Activated CD8-positive, alpha-beta T cell treated with anti-CD3 and anti-CD28 coated beads for 36 hours (primary cell): ENCODE results near the gene SF3B6. TPM values are rescaled to one million over a fixed set of nuclear protein-coding genes. Genes with fewer than 3 reads are reported as not detected.
"Not testable (repeated sequence)": the region's sequence is repeated elsewhere in the genome, so short reads cannot be mapped to it uniquely, and the experiment has no call there.

Experiments
- ATAC-seq: fragments of 200-7000 bp; cut with Tn5 transposase; one replicate; pipeline ENCODE4 v1.10.0; 2021; ENCODE audit warnings: mild to moderate bottlenecking, moderate library complexity
- CTCF ChIA-PET: fragments of 350-600 bp; sonication (Branson Sonifier 250); formaldehyde crosslinking; loops from one replicate; lab custom pipeline; 2021; ENCODE audit warnings: antibody characterized with exemption; lab: Charles Lee
- POLR2A ChIA-PET: fragments of 350-600 bp; sonication (Branson Sonifier 250); formaldehyde crosslinking; loops from one replicate; lab custom pipeline; 2021; ENCODE audit warnings: antibody characterized with exemption; lab: Charles Lee
- DNase-seq: peaks from one replicate; pipeline ENCODE4 v3.0.0-alpha.2; 2020
- H3K27ac Mint-ChIP-seq: one replicate; pipeline ENCODE4 v1.8.0; 2021; ENCODE audit warnings: mild to moderate bottlenecking, mixed read lengths
- H3K27me3 Mint-ChIP-seq: one replicate; pipeline ENCODE4 v1.8.0; 2021; ENCODE audit warnings: mixed read lengths
- H3K36me3 Mint-ChIP-seq: one replicate; pipeline ENCODE4 v1.8.0; 2021; ENCODE audit warnings: low read depth, mixed read lengths
- H3K4me1 Mint-ChIP-seq: one replicate; pipeline ENCODE4 v1.8.0; 2021; ENCODE audit warnings: low read depth, mixed read lengths
- H3K4me3 Mint-ChIP-seq: one replicate; pipeline ENCODE4 v1.8.0; 2021; ENCODE audit warnings: mild to moderate bottlenecking, moderate library complexity, mixed read lengths
- H3K9me3 Mint-ChIP-seq: one replicate; pipeline ENCODE4 v1.8.0; 2021; ENCODE audit warnings: mixed read lengths
- intact Hi-C: fragments of 100-400 bp; cut with micrococcal nuclease; formaldehyde crosslinking; loops from one replicate; pipeline ENCODE4 v1.10.0; 2022
- total RNA-seq, 2 experiments: library from RNA; stranded (reverse); gene quantifications; one replicate each; pipeline ENCODE4 v1.2.3, GENCODE V29; 2021
- TF ChIP-seq, protein P1 (sequence below): fragments of 200-600 bp; IDR thresholded peaks from one replicate; pipeline ENCODE4 v1.8.0; 2022; ENCODE audit warnings: antibody characterized with exemption, mild to moderate bottlenecking

Gene SF3B6
- total RNA-seq, 2 experiments from 2014 or later = 141 to 144 TPM

DNA sequence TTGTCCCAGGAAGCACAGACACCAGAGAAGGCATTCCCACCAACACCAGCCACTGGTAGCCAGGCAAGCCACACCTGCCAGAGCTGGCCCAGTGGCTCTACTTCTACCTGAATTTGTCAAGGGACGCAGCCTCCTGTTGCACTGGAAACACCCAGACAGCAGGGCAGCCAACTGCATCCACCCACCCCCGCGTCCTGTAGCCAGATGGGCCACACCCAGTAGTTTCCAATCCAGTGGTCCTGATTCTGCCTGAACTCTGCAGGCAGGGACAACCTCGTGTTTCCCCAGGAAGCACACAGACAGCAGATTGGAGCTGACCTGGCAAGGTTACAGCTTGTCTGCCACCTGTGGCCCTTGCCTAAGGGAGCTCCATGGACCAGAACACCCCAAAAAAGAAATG lies 28.8 kb upstream of the SF3B6 start:
- Mint-ChIP-seq H3K27me3 (no peaks in the 10 kb centered on the region), H3K4me1 (no peaks in the 10 kb centered on the region), H3K4me3 (no peak overlapping the region), H3K9me3 (peaks cover 21% of the 10 kb centered on the region), H3K27ac (no peak overlapping the region), H3K36me3 (peaks cover 10% of the 10 kb centered on the region)
- TF ChIP-seq, protein P1, sequence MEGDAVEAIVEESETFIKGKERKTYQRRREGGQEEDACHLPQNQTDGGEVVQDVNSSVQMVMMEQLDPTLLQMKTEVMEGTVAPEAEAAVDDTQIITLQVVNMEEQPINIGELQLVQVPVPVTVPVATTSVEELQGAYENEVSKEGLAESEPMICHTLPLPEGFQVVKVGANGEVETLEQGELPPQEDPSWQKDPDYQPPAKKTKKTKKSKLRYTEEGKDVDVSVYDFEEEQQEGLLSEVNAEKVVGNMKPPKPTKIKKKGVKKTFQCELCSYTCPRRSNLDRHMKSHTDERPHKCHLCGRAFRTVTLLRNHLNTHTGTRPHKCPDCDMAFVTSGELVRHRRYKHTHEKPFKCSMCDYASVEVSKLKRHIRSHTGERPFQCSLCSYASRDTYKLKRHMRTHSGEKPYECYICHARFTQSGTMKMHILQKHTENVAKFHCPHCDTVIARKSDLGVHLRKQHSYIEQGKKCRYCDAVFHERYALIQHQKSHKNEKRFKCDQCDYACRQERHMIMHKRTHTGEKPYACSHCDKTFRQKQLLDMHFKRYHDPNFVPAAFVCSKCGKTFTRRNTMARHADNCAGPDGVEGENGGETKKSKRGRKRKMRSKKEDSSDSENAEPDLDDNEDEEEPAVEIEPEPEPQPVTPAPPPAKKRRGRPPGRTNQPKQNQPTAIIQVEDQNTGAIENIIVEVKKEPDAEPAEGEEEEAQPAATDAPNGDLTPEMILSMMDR = no peak
- no peak for DNase-seq
- intact Hi-C loops = no loop called here
- POLR2A ChIA-PET = no interaction called here
- ATAC-seq = no peak
- CTCF ChIA-PET = no interaction called here

DNA sequence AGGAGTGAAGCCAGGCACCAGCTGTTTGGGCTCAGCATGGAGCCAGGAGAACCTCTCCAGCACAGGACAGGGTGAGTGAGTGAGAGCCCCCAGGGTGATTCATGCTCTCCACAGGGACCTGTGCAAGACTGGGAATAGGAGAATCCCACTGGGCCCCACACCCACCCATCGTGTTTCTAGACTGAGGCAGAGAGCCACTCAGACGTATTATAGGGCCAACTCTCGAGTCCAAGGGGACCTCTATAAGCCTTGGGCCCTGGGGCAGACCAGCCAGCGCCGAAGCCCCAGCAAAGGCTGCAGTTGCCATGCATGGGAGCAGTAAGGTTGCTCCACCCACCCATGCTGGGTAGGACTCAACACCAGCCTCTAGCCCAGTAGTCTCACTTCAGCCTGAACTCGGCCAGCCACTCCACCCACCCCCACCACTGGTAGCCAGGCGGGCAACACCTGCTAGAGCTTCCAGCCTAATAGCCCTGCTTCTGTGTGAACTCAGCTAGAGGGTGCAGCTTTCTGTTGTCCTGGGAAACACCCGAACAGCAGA lies 28.1 kb upstream of the SF3B6 start:
- intact Hi-C loops = no loop called here
- H3K4me3 Mint-ChIP-seq = no peak overlapping the region
- peaks cover 21% of the 10 kb centered on the region for H3K9me3 Mint-ChIP-seq
- H3K27me3 Mint-ChIP-seq = no peaks in the 10 kb centered on the region
- no peak for DNase-seq
- no peak for ATAC-seq
- TF ChIP-seq, protein P1 = no peak
- ChIA-PET CTCF (interaction anchor here (1.4 kb wide), 1 partner anchor 20 kb away, joined by 10 read pairs; the partner anchor contains the start of gene TP53I3), POLR2A (no interaction called here)
- H3K27ac Mint-ChIP-seq = no peak overlapping the region
- H3K36me3 Mint-ChIP-seq = peaks cover 13% of the 10 kb centered on the region
- no peaks in the 10 kb centered on the region for H3K4me1 Mint-ChIP-seq

DNA sequence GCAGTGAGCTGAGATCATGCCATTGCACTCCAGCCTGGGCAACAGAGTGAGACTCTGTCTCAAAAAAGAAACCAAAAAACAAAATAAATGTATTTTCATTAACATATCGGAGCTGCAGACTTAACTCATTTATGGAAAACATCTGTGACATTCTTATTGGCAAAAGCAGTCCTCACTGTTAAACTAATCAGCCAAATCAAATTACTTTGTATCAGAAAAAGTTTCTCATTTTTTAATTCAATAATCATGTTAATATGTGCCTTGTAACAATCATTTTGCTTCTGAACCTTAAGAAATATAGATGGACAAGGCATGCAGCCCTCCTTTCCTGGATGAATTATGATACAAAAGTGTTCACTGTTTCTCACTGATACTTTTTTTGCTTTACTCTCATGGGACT lies 26.6 kb upstream of the SF3B6 start:
- peaks cover 13% of the 10 kb centered on the region for H3K36me3 Mint-ChIP-seq
- H3K27ac Mint-ChIP-seq = no peak overlapping the region
- POLR2A ChIA-PET = no interaction called here
- H3K27me3 Mint-ChIP-seq = no peaks in the 10 kb centered on the region
- intact Hi-C loops = no loop called here
- H3K9me3 Mint-ChIP-seq = peaks cover 14% of the 10 kb centered on the region
- no peak overlapping the region for H3K4me3 Mint-ChIP-seq
- DNase-seq (no peak), ATAC-seq (no peak)
- CTCF ChIA-PET = interaction anchor here (1.0 to 1.4 kb wide), 2 partner anchors 19 to 278 kb away, joined by 5 to 10 read pairs; partner anchors contain the start of gene TP53I3
- H3K4me1 Mint-ChIP-seq = no peaks in the 10 kb centered on the region
- TF ChIP-seq, protein P1 = no peak

DNA sequence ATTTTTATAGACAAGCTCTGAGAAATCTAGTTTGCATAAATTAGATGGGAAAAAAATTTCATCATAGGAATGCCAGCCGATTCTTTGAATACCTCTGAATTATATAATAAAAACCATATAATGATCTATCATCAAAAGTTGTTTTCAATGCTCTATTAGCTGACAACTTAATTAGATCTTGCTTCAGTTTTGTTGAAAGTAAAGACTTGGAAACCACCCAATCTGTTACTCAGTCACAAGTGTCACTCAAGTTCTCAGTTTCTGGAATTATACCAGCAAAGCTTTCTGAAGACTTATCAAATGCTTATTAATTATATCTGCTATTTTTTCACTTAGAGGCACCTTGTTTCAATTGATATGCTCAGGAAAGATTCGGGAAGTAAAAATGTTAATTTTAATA lies 25.9 kb upstream of the SF3B6 start:
- H3K9me3 Mint-ChIP-seq = peaks cover 8% of the 10 kb centered on the region
- ChIA-PET POLR2A (interaction anchor here (1.2 kb wide), 1 partner anchor 9 kb away, joined by 3 read pairs; no protein-coding TSS in a partner anchor), CTCF (interaction anchor here (0.7 to 1.0 kb wide), 3 partner anchors 16 to 277 kb away, joined by 3 to 5 read pairs (median 3); partner anchors contain the start of gene TP53I3)
- intact Hi-C loops = no loop called here
- peaks cover 13% of the 10 kb centered on the region for H3K36me3 Mint-ChIP-seq
- DNase-seq = no peak
- no peak overlapping the region for H3K27ac Mint-ChIP-seq
- TF ChIP-seq, protein P1 = no peak
- no peak overlapping the region for H3K4me3 Mint-ChIP-seq
- H3K4me1 Mint-ChIP-seq = no peaks in the 10 kb centered on the region
- ATAC-seq = no peak
- no peaks in the 10 kb centered on the region for H3K27me3 Mint-ChIP-seq

DNA sequence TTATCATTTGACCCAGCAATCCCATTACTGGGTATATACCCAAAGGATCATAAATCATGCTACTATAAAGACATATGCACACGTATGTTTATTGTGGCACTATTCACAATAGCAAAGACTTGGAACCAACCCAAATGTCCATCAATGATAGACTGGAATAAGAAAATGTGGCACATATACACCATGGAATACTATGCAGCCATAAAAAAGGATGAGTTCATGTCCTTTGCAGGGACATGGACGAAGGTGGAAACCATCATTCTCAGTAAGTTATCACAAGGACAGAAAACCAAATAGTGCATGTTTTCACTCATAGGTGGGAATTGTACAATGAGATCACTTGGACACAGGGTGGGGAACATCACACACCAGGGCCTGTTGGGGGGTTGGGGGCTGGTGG lies 24.6 kb upstream of the SF3B6 start:
- H3K27me3 Mint-ChIP-seq, ATAC-seq, DNase-seq, POLR2A ChIA-PET, H3K4me3 Mint-ChIP-seq, CTCF ChIA-PET, H3K9me3 Mint-ChIP-seq, H3K4me1 Mint-ChIP-seq, H3K27ac Mint-ChIP-seq, intact Hi-C loops: not testable (repeated sequence)
- peaks cover 20% of the 10 kb centered on the region for H3K36me3 Mint-ChIP-seq

DNA sequence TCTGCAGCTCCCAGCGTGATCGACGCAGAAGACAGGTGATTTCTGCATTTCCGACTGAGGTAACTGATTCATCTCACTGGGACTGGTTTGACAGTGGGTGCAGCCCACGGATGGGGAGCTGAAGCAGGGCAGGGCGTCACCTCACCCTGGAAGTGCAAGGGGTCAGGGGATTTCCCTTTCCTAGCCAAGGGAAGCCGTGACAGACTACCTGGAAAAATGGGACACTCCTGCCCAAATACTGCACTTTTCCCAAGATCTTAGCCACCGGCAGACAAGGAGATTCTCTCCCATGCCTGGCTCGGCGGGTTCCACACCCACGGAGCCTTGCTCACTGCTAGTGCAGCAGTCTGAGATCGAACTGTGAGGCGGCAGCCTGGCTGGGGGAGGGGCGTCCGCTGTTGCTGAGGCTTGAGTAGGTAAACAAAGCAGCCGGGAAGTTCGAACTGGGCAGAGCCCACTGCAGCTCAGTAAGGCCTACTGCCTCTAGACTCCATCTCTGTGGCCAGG lies 19.1 kb upstream of the SF3B6 start:
- H3K4me1 Mint-ChIP-seq, H3K27ac Mint-ChIP-seq, H3K4me3 Mint-ChIP-seq, DNase-seq, H3K27me3 Mint-ChIP-seq, H3K9me3 Mint-ChIP-seq, ATAC-seq, POLR2A ChIA-PET, intact Hi-C loops: not testable (repeated sequence)
- CTCF ChIA-PET = interaction anchor here (3.1 kb wide), 1 partner anchor 11 kb away, joined by 19 read pairs; the partner anchor contains the start of gene TP53I3
- peaks cover 13% of the 10 kb centered on the region for H3K36me3 Mint-ChIP-seq

DNA sequence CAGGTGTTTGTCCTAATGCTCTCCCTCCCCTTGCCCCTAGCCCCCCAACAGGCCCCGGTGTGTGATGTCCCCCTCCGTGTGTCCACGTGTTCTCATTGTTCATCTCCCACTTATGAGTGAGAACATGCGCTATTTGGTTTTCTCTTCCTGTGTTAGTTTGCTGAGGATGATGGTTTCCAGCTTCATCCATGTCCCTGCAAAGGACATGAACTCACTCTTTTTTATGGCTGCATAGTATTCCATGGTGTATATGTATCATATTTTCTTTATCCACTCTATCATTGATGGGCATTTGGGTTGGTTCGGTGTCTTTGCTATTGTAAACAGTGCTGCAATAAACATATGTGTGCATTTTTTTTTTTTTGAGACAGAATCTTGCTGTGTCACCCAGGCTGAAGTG lies 17.1 kb upstream of the SF3B6 start:
- POLR2A ChIA-PET, CTCF ChIA-PET, intact Hi-C loops, DNase-seq, H3K9me3 Mint-ChIP-seq, ATAC-seq, H3K4me3 Mint-ChIP-seq, H3K27ac Mint-ChIP-seq, H3K27me3 Mint-ChIP-seq, H3K4me1 Mint-ChIP-seq: not testable (repeated sequence)
- H3K36me3 Mint-ChIP-seq = peaks cover 11% of the 10 kb centered on the region
